Midbrain (tissue), 1 donor: Measurements from ENCODE around the gene SH3D19.

Experiments used
- DNase-seq: peaks from one replicate; lab custom pipeline; 2025; lab: John Stamatoyannopoulos, UW

Gene SH3D19

DNA sequence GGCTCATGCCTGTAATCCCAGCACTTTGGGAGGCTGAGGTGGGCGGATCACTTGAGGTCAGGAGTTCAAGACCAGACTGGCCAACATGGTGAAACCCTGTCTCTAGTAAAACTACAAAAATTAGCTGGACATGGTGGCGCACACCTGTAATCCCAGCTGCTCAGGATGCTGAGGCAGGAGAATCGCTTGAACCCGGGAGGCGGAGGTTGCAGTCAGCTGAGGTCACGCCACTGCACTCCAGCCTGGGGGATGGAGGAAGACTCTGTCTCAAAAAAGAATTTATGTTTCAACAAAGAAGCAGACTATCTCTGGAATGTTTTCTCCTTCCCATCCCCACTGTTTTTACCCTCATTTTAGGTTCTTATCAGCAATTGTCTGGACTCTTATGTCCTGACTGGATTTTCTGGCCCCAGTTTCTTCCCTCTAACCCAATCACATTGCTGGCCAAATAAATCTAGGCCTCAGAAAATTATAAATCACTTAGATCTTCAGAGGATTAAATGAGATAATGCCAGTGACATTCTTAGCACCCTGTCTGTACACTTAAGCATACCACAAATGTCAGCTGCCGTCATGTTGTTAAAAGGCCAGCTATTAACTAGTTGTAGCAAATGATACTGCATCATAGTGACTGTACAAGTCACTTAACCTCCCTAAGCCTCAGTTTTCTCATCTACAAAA lies 93.3 kb downstream of the SH3D19 start:
- DNase-seq, result no peak

- DNase-seq, result no peak
Observed at GRCh38 chr4:151228189-151229119, 97.0 kb downstream of the SH3D19 start.

DNA sequence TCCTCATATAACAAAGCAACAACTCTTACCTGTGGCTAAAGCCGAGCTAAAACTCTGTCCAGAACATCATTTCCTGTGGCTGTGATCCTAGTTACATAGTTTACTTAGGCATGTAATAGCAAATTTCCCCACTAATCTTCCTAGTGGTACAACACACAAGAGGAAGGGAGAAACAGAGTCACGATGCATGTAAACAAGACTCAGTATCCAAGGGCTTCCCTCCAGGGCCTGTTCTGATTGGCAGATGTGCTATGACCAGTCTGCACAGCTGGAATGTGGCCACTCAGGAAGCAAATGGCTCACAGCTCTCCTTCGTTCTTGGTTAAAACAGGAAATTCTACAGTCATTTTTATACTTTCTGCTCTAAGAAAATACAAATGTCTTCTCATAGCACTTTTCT lies 97.7 kb downstream of the SH3D19 start:
- peak; percentile 69 for DNase-seq

GRCh38 chr4:151227172-151227571 lies 98.2 kb downstream of the SH3D19 start:
- DNase-seq, result no peak

GRCh38 chr4:151226004-151226932 lies 99.1 kb downstream of the SH3D19 start:
- peak; percentile 56 for DNase-seq

DNA sequence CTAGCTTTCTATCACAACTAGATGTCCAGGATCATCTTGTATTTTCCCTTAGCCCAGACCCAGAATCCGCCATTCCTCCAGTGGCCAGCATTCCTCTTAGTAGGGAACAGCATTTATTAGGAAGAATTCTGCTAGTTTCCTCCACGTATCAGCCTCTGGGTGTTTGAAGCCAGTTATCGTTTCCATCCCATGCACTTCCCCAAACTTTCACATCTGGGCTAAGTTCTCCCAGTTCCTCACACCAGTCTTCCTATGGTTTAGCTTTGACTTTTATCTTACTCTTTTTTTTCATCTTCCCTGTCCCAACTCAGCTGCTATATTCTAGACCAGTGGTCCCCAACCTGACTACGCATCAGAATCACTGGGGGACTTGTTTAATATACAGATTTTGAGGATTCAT lies 101.9 kb downstream of the SH3D19 start:
- no peak for DNase-seq

- DNase-seq, result no peak
Observed at GRCh38 chr4:151219948-151220347, 105.5 kb downstream of the SH3D19 start.

DNA sequence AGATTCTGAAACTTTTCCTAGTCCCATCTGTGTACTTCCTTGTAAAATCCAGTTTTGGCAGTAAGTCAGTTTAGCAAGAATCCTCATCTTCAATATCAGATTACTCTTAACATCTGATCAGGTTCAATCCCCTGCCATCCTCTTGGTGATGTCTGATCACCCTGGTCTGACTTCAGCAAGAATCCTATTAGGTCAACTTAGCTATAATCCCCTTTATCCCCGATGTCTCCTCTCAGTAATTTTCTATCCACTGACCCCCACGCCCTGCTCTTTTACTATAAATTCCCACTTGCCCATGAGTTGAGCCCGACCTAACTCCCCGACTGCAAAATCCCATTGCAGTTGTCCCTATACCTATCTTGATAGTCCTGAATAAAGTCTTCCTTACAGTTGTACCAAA lies 106.3 kb downstream of the SH3D19 start:
- no peak for DNase-seq

- no peak for DNase-seq
Observed at GRCh38 chr4:151218343-151218742, 107.1 kb downstream of the SH3D19 start.

GRCh38 chr4:151217326-151217725 lies 108.1 kb downstream of the SH3D19 start:
- no peak for DNase-seq

- no peak for DNase-seq
Observed at GRCh38 chr4:151215295-151215694, 110.1 kb downstream of the SH3D19 start.

DNA sequence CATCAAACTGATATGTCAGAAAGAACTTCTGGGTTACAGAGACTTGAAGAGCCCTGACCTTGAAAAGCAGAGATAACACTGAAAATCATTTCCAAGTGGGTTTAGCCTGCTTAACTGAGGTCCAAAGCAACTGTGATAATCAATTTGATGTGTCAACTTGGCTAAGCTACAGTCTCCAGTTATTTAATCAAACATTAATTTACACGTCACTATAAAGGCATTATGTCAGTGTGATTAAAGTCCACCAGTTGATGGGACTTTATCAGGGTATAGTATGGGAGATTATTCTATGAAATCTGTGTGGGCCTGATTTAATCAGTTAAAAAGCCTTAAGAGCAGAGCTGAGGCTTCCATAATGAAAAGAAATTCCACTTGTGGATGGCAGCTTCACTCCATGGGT lies 117.5 kb downstream of the SH3D19 start:
- DNase-seq, result no peak

GRCh38 chr4:151207186-151207585 lies 118.2 kb downstream of the SH3D19 start:
- DNase-seq, result no peak

DNA sequence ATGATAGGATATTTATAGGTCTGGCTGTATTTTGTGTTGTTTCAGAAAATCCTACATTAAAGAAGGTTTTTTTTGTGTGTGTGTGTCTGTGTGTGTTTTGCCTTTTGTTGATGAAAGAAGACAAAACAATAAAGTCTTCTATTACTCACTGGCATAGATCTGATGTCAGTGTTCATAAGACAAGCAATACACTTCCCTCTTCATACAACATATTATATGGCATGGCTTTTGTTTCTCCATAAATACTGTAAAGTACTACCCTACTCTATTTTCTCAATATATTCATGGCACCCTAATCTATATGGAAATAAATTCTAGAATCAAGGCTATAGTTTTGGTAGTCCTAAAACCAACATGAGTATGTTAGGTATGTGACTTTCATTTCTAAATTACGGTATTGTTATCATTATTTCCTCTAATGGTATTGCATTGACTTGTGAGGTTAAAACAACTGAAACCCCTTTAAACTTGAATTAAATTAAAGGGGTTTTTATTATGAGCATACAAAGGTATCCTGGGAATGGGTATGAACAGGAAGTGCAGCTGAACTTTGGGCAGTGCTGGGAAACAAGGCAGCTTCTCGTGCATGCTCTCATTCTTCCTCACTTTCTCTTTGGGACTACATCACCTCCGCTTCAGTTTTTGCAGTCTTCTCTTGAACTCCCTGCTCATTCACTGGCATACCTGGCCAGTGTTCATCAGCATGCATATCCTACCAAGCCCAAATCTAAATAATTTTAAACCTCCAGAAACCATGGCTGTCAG lies 119.0 kb downstream of the SH3D19 start:
- no peak for DNase-seq

GRCh38 chr4:151205722-151206121 lies 119.7 kb downstream of the SH3D19 start:
- peak; percentile 14 for DNase-seq

GRCh38 chr4:151204925-151205524 lies 120.4 kb downstream of the SH3D19 start:
- no peak for DNase-seq

- DNase-seq, result no peak
Observed at GRCh38 chr4:151202851-151203455, 122.5 kb downstream of the SH3D19 start.

GRCh38 chr4:151202381-151202780 lies 123.0 kb downstream of the SH3D19 start:
- no peak for DNase-seq

DNA sequence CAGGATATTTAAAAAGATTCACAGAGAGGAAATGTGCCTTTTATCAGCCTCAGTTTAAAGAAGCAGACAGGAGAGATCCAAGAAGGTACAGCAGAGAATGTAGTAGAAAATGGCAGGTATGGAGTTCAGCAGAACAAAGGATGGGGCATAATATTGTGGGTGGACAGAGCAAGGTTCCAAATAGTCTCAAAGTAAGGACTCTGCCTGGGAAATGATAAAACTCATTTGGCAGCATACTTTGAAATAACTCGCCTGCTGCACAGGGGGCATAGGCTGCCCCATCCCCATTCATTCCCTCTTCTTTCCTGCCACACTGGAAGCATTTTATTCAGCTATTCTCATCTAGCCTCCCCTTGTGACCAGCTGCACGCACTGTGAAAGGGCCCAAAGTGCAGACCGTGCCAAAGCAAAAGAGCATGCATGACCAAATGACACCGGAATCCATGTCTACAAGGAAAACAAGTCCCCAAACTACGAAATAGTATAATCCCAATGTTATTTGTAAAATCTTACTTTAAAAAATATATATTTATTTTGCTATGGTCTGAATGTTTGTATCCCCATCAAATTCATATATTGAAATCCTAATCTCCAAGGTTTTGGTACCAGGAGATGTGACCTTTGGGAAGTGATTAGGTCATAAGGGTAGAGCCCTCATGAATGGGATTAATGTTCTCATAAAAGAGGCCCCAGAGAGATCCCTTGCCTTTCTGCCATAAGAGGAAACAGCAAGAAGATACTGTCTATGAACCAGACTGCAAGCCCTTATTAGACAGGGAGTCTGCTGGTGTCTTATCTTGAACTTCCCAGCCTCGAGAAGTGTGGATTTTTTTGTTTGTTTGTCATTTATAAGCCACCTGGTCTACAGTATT lies 125.8 kb downstream of the SH3D19 start:
- peak; percentile 77 for DNase-seq

- DNase-seq, result peak; percentile 53
Observed at GRCh38 chr4:151198748-151199147, 126.7 kb downstream of the SH3D19 start.
